GM12878 (cell line): ENCODE results near the gene STPG3. TPM values are rescaled to one million over a fixed set of nuclear protein-coding genes. Genes with fewer than 3 reads are reported as not detected.

ENCODE experiments used
- BRCA1 ChIP-seq: IDR thresholded peaks from 2 replicates; pipeline ENCODE4 v1.6.1; 2011; ENCODE audit warnings: low read depth, low read length, improper control_type of control experiment
- CREM ChIP-seq: IDR thresholded peaks from 2 replicates; pipeline ENCODE4 v1.6.1; 2014; ENCODE audit warnings: antibody characterized with exemption, low read depth
- HDAC6 ChIP-seq: fragments of 200-600 bp; sonication (generic); IDR thresholded peaks from one replicate; pipeline ENCODE4 v1.8.0; 2017; ENCODE audit warnings: antibody characterized with exemption; ENCODE audit not compliant: unreplicated experiment
- IKZF2 ChIP-seq, 2 experiments: fragments of 450-650 bp; IDR thresholded peaks; 2 replicates each; pipeline ENCODE4 v1.6.1; 2017; ENCODE audit warnings: mild to moderate bottlenecking in 2 of 2, moderate library complexity in 2 of 2
- JUND ChIP-seq: IDR thresholded peaks from 2 replicates; pipeline ENCODE4 v1.6.1; 2012; ENCODE audit warnings: low read depth, mild to moderate bottlenecking, low read length, improper control_type of control experiment, moderate library complexity
- KAT2A ChIP-seq: conservative IDR thresholded peaks from 2 replicates; pipeline ENCODE4 v1.6.1; 2011; ENCODE audit warnings: low read depth, low read length; ENCODE audit not compliant: control insufficient read depth
- LARP7 ChIP-seq: fragments of 450-650 bp; IDR thresholded peaks from 2 replicates; pipeline ENCODE4 v1.6.1; 2017; ENCODE audit warnings: mild to moderate bottlenecking
- MEF2A ChIP-seq: IDR thresholded peaks from 2 replicates; pipeline ENCODE4 v1.6.1; 2011; ENCODE audit warnings: low read depth, mild to moderate bottlenecking, low read length, moderate library complexity; ENCODE audit not compliant: insufficient read depth
- MTA2 ChIP-seq: fragments of 450-650 bp; IDR thresholded peaks from 2 replicates; pipeline ENCODE4 v1.6.1; 2016; ENCODE audit warnings: low read depth, mild to moderate bottlenecking, moderate library complexity
- MTA3 ChIP-seq: IDR thresholded peaks from 2 replicates; pipeline ENCODE4 v1.6.1; 2012; ENCODE audit warnings: low read length, inconsistent platforms, borderline replicate concordance
- MXI1 ChIP-seq: fragments of 150-350 bp; IDR thresholded peaks from 2 replicates; pipeline ENCODE4 v1.6.1; 2011; ENCODE audit warnings: low read depth, mild to moderate bottlenecking, inconsistent platforms, low read length, improper control_type of control experiment
- MYC ChIP-seq: IDR thresholded peaks from 2 replicates; pipeline ENCODE4 v1.6.1; 2011; ENCODE audit warnings: mild to moderate bottlenecking, low read length, moderate library complexity, inconsistent platforms; ENCODE audit not compliant: insufficient read depth, insufficient replicate concordance, insufficient read length, severe bottlenecking
- NFXL1 ChIP-seq: fragments of 450-650 bp; IDR thresholded peaks from 2 replicates; pipeline ENCODE4 v1.6.1; 2017; ENCODE audit warnings: antibody characterized with exemption, mild to moderate bottlenecking, borderline replicate concordance
- NRF1 ChIP-seq: conservative IDR thresholded peaks from 2 replicates; pipeline ENCODE4 v1.6.1; 2011; ENCODE audit warnings: mild to moderate bottlenecking, low read depth, low read length, improper control_type of control experiment
- POLR2A ChIP-seq: IDR thresholded peaks from 2 replicates; pipeline ENCODE4 v1.6.1; 2011; ENCODE audit warnings: low read depth, mild to moderate bottlenecking, low read length
- POU2F2 ChIP-seq: IDR thresholded peaks from 3 replicates; pipeline ENCODE4 v1.6.1; 2011; ENCODE audit warnings: low read depth, mild to moderate bottlenecking, low read length, borderline replicate concordance
- RAD51 ChIP-seq: fragments of 450-650 bp; IDR thresholded peaks from 2 replicates; pipeline ENCODE4 v1.6.1; 2016; ENCODE audit warnings: moderate library complexity, mild to moderate bottlenecking, inconsistent platforms
- RB1 ChIP-seq: fragments of 450-650 bp; formaldehyde crosslinking; IDR thresholded peaks from 2 replicates; pipeline ENCODE4 v1.6.1; 2017; ENCODE audit warnings: mild to moderate bottlenecking, borderline replicate concordance
- RFX5 ChIP-seq: IDR thresholded peaks from 2 replicates; pipeline ENCODE4 v1.6.1; 2011; ENCODE audit warnings: low read depth, low read length, improper control_type of control experiment
- STAT3 ChIP-seq: IDR thresholded peaks from 2 replicates; pipeline ENCODE4 v1.6.1; 2011; ENCODE audit warnings: low read depth, low read length, improper control_type of control experiment
- SUZ12 ChIP-seq: fragments of 200-600 bp; sonication (generic); IDR thresholded peaks from one replicate; pipeline ENCODE4 v1.6.1; 2018; ENCODE audit warnings: antibody characterized with exemption, mild to moderate bottlenecking; ENCODE audit not compliant: unreplicated experiment
- TCF7 ChIP-seq: IDR thresholded peaks from 2 replicates; pipeline ENCODE4 v1.6.1; 2014; ENCODE audit warnings: antibody characterized with exemption, borderline replicate concordance
- WRNIP1 ChIP-seq: IDR thresholded peaks from 2 replicates; pipeline ENCODE4 v1.6.1; 2011; ENCODE audit warnings: low read depth, low read length, improper control_type of control experiment, borderline replicate concordance
- polyA plus RNA-seq, 11 experiments: library from polyadenylated mRNA; depleted of rRNA in 4 of 11; unstranded in 6 of 11; stranded (reverse) in 5 of 11; fragments of >200 nt; fragmentation: Nextera tagmentation in 4 of 11; fragmentation: Illumina TruSeq in 1 of 11; extraction: Ambion mirVana in 4 of 11; extraction: Trizol in 1 of 11; gene quantifications; 1 replicate in 1 of 11; 2 replicates in 10 of 11; pipeline versions ENCODE4 v1.2.1 to v1.2.3, GENCODE V29; 2011 to 2016; ENCODE audit warnings: inconsistent platforms in 2 of 11, missing spikeins in 2 of 11, low read depth in 1 of 11
- total RNA-seq, 4 experiments: library from RNA; depleted of rRNA in 3 of 4; stranded (reverse); fragments of >200 nt in 3 of 4; fragmentation: Illumina TruSeq in 1 of 4; extraction: Trizol in 1 of 4; gene quantifications; 2 replicates each; pipeline versions ENCODE4 v1.2.1 to v1.2.3, GENCODE V29; 2013 to 2021
- TF ChIP-seq, protein P1 (sequence below): fragments of 450-650 bp; conservative IDR thresholded peaks from 2 replicates; pipeline ENCODE4 v1.6.1; 2017; ENCODE audit warnings: mild to moderate bottlenecking, moderate library complexity
- TF ChIP-seq, protein P2 (sequence below): IDR thresholded peaks from 2 replicates; pipeline ENCODE4 v1.6.1; 2011; ENCODE audit warnings: borderline replicate concordance, low read depth, mild to moderate bottlenecking, moderate library complexity, low read length; ENCODE audit not compliant: insufficient read depth, poor library complexity, severe bottlenecking
- TF ChIP-seq, protein P3 (sequence below): IDR thresholded peaks from 2 replicates; pipeline ENCODE4 v1.6.1; 2012; ENCODE audit warnings: low read depth, low read length, improper control_type of control experiment

The STPG3 gene
- total and polyA plus RNA-seq, 10 of the 15 experiments (the other 5 are each of a cell fraction or from before 2014, with no cell fraction given): not detected

DNA sequence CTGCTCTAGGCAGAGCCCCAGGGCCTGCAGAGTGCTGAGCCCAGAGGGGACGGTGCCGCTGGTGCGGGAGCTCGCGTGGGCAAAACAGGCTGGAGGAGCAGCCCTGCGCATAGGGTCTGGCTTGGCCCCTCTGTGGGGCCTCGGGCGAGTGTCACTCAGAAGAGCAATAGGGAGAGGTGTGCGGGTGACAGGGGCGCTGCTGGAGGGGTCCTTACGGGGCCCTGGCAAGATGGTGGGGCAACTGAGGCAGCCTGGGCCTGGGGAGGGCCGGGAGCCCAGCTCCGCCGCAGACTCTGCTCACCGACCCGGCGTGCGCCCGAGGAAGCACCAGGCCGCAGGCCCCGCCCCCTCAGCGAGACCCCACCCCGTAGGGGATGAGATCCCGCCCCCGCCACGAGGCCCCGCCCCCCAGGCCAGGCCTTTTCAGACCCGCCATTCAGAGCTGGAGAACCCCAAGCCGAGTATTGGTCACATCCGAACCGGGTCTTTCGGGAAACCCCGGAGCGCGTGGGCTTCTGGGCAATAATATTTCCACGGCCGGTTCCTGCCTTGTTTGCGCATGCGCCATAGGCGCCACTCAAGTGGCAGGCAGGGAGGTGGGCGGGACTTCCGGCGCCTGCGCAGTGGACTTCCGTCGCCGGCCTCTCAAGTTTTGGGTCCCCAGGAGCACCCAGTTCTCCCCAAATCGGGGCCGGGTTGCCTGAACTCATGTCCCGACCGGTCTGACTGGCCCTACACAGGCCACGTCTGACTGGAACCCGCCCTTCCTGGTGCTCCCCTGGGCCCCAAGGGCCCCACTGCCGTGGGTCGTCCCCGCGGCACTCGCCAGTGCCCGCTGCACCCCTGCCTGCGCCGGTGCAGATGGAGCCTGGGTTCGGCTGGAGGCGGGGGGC lies 27.8 kb upstream of the STPG3 start (continued):
- TF ChIP-seq MYC (no peak), POLR2A (peak; percentile 79), MXI1 (peak; percentile 35; the same call in 1 of the 2 replicates), RB1 (peak; percentile 59), WRNIP1 (no peak), POU2F2 (peak; percentile 48; the same call in 1 of the 3 replicates), SUZ12 (no peak), RFX5 (no peak), RAD51 (no peak), MTA2 (no peak), NRF1 (peak; percentile 68), HDAC6 (no peak), STAT3 (no peak), IKZF2 (IDR thresholded peaks at IDR 0.05) (no peak), LARP7 (0 out of 2 replicates have a peak, but pooled peaks have one; percentile 62), MEF2A (no peak), JUND (no peak), NFXL1 (no peak), MTA3 (no peak), TCF7 (no peak), KAT2A (no peak), CREM (no peak), BRCA1 (no peak)
- TF ChIP-seq, protein P1, sequence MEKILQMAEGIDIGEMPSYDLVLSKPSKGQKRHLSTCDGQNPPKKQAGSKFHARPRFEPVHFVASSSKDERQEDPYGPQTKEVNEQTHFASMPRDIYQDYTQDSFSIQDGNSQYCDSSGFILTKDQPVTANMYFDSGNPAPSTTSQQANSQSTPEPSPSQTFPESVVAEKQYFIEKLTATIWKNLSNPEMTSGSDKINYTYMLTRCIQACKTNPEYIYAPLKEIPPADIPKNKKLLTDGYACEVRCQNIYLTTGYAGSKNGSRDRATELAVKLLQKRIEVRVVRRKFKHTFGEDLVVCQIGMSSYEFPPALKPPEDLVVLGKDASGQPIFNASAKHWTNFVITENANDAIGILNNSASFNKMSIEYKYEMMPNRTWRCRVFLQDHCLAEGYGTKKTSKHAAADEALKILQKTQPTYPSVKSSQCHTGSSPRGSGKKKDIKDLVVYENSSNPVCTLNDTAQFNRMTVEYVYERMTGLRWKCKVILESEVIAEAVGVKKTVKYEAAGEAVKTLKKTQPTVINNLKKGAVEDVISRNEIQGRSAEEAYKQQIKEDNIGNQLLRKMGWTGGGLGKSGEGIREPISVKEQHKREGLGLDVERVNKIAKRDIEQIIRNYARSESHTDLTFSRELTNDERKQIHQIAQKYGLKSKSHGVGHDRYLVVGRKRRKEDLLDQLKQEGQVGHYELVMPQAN: peak; percentile 74
- TF ChIP-seq, protein P2, sequence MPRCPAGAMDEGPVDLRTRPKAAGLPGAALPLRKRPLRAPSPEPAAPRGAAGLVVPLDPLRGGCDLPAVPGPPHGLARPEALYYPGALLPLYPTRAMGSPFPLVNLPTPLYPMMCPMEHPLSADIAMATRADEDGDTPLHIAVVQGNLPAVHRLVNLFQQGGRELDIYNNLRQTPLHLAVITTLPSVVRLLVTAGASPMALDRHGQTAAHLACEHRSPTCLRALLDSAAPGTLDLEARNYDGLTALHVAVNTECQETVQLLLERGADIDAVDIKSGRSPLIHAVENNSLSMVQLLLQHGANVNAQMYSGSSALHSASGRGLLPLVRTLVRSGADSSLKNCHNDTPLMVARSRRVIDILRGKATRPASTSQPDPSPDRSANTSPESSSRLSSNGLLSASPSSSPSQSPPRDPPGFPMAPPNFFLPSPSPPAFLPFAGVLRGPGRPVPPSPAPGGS: no peak
- TF ChIP-seq, protein P3, sequence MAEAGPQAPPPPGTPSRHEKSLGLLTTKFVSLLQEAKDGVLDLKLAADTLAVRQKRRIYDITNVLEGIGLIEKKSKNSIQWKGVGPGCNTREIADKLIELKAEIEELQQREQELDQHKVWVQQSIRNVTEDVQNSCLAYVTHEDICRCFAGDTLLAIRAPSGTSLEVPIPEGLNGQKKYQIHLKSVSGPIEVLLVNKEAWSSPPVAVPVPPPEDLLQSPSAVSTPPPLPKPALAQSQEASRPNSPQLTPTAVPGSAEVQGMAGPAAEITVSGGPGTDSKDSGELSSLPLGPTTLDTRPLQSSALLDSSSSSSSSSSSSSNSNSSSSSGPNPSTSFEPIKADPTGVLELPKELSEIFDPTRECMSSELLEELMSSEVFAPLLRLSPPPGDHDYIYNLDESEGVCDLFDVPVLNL: no peak
